Aorta (tissue), 5 donors: ENCODE data around the gene MIOX. TPM values are rescaled to one million over a fixed set of nuclear protein-coding genes. Genes with fewer than 3 reads are reported as not detected.

Experiments used
- ATAC-seq: fragments of 200-7000 bp; cut with Tn5 transposase; one replicate; pipeline ENCODE4 v1.9.1; 2022; ENCODE audit warnings: moderate library complexity; ENCODE audit not compliant: low FRiP score
- DNase-seq, 2 donors: peaks; one replicate each; pipeline ENCODE4 v3.0.0-alpha.2; 2020
- H3K27ac ChIP-seq, 2 donors: one replicate each; pipeline ENCODE4 v1.5.1; 2013; ENCODE audit warnings: low read length in 2 of 2, mild to moderate bottlenecking in 2 of 2, moderate library complexity in 2 of 2, control low read depth in 1 of 2, inconsistent platforms in 1 of 2, low read depth in 1 of 2
- H3K27me3 ChIP-seq, 2 donors: one replicate each; pipeline ENCODE4 v1.6.1; 2013; ENCODE audit warnings: control low read depth in 1 of 2, low read length in 1 of 2, mild to moderate bottlenecking in 1 of 2, moderate library complexity in 1 of 2; ENCODE audit not compliant: insufficient read depth in 2 of 2, control insufficient read depth in 1 of 2
- H3K36me3 ChIP-seq, 2 donors: one replicate each; pipeline ENCODE4 v1.6.1; 2013; ENCODE audit warnings: control low read depth in 1 of 2, low read length in 1 of 2, mild to moderate bottlenecking in 1 of 2; ENCODE audit not compliant: insufficient read depth in 2 of 2, control insufficient read depth in 1 of 2
- H3K4me1 ChIP-seq, 2 donors: one replicate each; pipeline ENCODE4 v1.6.1; 2013; ENCODE audit warnings: low read length in 2 of 2, control low read depth in 1 of 2, mild to moderate bottlenecking in 1 of 2, moderate library complexity in 1 of 2; ENCODE audit not compliant: insufficient read depth in 2 of 2, control insufficient read depth in 1 of 2
- H3K4me3 ChIP-seq, 2 donors: one replicate each; pipeline ENCODE4 v1.5.1; 2013; ENCODE audit warnings: low read length in 2 of 2, control low read depth in 1 of 2, mild to moderate bottlenecking in 1 of 2
- H3K9me3 ChIP-seq: one replicate; pipeline ENCODE4 v1.6.1; 2013; ENCODE audit warnings: mild to moderate bottlenecking, low read length; ENCODE audit not compliant: control insufficient read depth
- WGBS, 2 donors: extraction: QIAGEN DNeasy Blood & Tissue Kit; methylation state at CpG; one replicate each; pipeline ENCODE4 v1.1.7; 2013; 5-methylcytosine and 5-hydroxymethylcytosine counted together
- intact Hi-C, 2 donors: fragments of 100-400 bp; cut with DNase I; formaldehyde crosslinking; loops; one replicate each; pipeline versions ENCODE4 v1.14.2 to v1.15.0; 2022
- polyA plus RNA-seq, 2 donors: library from polyadenylated mRNA; stranded (reverse); fragments of 200-250 nt; gene quantifications; one replicate each; pipeline ENCODE4 v1.2.3, GENCODE V29; 2013
- total RNA-seq, 2 donors: library from RNA; stranded (reverse); fragmentation: NEBNext Ultra II Directional; extraction: Animal tissue kit (Norgen Biotek cat#: 25700); gene quantifications; one replicate each; pipeline ENCODE4 v1.2.1, GENCODE V29; 2021
- donor health status: healthy with polysubstance abuse.
- donor health status: Bipolar disorder and iron deficiency.
- donor health status: DM: no; HTN: no; CAD: no.
- donor health status: DM: no; HTN: no; CAD: no.
- donor health status: DM: yes; HTN: yes; CAD: no.

MIOX gene
- total and polyA plus RNA-seq, 4 donors = not detected

DNA sequence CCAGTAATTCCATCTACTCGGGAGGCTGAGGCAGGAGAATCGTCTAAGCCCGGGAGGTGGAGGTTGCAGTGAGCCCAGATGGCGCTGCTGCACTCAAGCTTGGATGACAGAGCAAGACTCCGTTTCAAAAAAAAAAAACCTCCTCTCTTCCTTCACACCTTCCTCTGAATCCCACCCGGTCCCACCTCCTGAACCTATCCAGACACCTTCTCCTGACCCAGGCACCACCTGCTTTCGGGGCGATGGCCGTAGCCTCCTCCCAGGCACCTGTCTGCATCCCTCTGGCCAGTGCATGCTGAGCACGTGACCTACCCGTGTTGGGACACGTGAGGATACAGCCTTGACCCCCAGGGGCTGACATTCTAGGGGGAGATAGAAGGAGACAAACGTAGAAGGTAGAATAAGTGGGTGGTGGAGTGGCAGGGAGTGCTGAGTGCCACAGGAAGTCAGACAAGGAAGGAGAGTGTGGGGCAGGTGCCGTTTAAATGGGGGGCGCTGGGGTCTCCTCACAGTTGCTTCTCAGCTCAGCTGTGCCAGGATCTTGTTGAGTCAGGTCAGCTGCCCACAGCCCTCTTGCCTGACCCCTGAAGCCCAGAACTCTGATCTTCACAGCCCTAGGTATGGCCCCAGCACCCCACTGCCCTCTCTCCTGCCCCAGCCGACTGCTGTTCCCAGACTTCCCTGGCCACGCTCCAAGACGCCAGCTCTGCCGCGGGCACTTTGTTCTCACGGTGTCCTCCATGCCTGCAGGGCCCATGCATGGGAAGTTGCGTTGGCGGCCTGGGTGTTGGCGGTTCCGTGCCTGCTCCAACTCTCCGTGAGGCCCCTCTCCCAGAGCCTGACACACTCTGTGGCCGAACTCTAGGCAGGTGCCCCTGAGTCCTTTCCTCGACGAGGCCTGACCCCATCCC lies 1.2 kb upstream of the MIOX start:
- Histone ChIP-seq H3K27me3 (no peaks in the 10 kb centered on the region), H3K4me1 (no peaks in the 10 kb centered on the region), H3K27ac (no peak overlapping the region), H3K36me3 (no peaks in the 10 kb centered on the region), H3K9me3 (no peaks in the 10 kb centered on the region), H3K4me3 (no peak overlapping the region)
- intact Hi-C loops = no loop called here
- no peak for ATAC-seq
- 64 to 69% methylated on average over 29 of the region's 29 CpGs for WGBS, 2 donors
- DNase-seq = no peak

DNA sequence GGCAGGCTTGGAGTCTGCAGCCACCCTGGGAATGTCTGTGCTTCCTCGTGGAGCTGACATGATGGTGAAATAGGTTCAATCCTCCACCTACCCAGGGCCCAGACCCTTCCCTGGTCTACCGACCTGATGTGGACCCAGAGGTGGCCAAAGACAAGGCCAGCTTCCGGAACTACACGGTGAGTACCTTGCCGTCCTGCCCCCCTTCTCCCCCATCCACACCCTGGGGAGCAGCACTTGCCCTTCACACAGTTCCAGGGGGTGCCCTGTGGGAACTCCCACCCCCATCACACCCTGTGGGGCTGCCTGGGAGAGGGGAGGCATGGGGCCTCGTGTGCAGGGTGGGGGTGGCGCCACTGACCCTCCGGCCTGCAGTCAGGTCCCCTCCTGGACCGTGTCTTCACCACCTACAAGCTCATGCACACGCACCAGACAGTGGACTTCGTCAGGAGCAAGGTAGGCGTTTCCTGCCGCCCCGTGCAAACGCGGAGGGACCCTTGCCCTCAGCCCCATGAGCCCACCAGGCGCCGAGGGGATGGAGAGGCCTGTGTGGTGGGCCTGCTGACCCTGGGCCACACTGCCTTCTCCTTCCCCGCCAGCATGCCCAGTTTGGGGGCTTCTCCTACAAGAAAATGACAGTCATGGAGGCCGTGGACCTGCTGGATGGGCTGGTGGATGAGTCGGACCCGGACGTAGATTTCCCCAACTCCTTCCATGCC lies 789 bp downstream of the MIOX start:
- WGBS, 2 donors = 84% methylated on average over 23 of the region's 23 CpGs
- Histone ChIP-seq H3K4me3 (no peak overlapping the region), H3K36me3 (no peaks in the 10 kb centered on the region), H3K27ac (no peak overlapping the region), H3K4me1 (no peaks in the 10 kb centered on the region), H3K9me3 (no peaks in the 10 kb centered on the region), H3K27me3 (no peaks in the 10 kb centered on the region)
- intact Hi-C loops = no loop called here
- no peak for ATAC-seq
- peak in 1 of 2 donors; percentile 67 for DNase-seq

DNA sequence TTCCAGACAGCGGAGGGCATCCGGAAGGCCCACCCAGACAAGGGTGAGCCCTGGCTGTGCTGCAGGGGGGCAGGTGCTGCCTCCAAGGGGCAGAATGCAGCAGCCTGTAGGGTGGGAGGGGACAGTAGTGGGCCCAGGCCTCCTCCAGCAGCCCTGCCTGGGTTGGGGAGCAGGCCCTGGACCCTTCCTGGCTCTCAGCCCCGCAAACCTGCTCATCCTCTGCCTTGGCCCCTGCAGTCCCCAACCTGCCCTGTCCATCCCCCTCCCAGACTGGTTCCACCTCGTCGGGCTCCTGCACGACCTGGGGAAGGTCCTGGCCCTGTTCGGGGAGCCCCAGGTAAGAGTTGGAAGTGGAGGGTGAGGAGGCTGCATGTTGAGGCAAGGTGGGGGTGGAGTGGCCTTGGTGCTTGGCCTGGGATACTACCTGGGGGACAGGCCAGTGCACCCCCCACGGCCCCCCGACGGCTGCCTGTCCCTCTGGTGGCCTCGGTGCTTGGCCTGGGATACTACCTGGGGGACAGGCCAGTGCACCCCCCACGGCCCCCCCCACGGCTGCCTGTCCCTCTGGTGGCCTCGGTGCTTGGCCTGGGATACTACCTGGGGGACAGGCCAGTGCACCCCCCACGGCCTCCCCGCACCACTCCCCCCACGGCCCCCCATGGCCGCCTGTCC lies 1.5 kb downstream of the MIOX start:
- no peaks in the 10 kb centered on the region for H3K36me3 ChIP-seq
- ATAC-seq (no peak), DNase-seq (no peak)
- 79 to 87% methylated on average over 14 to 18 of the region's 18 CpGs for WGBS, 2 donors
- H3K27ac ChIP-seq = no peak overlapping the region
- no peak overlapping the region for H3K4me3 ChIP-seq
- no peaks in the 10 kb centered on the region for H3K27me3 ChIP-seq
- H3K9me3 ChIP-seq = no peaks in the 10 kb centered on the region
- intact Hi-C loops = no loop called here
- H3K4me1 ChIP-seq = no peaks in the 10 kb centered on the region

DNA sequence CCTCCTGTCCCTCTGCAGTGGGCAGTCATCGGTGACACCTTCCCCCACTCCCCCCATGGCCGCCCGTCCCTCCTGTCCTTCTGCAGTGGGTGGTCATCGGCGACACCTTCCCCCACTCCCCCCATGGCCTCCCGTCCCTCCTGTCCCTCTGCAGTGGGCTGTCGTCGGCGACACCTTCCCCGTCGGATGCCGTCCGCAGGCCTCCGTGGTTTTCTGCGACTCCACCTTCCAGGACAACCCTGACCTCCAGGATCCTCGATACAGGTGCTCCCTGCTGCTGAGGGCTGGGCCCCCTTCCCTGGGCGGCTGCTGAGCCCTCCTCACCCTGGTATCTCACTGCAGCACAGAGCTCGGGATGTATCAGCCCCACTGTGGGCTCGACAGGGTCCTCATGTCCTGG lies 2.2 kb downstream of the MIOX start:
- Histone ChIP-seq H3K4me1 (no peaks in the 10 kb centered on the region), H3K9me3 (no peaks in the 10 kb centered on the region), H3K36me3 (no peaks in the 10 kb centered on the region), H3K4me3 (no peak overlapping the region), H3K27ac (no peak overlapping the region), H3K27me3 (no peaks in the 10 kb centered on the region)
- no peak for ATAC-seq
- intact Hi-C loops = no loop called here
- WGBS, 2 donors = 64 to 75% methylated on average over 17 to 19 of the region's 19 CpGs
- no peak for DNase-seq

DNA sequence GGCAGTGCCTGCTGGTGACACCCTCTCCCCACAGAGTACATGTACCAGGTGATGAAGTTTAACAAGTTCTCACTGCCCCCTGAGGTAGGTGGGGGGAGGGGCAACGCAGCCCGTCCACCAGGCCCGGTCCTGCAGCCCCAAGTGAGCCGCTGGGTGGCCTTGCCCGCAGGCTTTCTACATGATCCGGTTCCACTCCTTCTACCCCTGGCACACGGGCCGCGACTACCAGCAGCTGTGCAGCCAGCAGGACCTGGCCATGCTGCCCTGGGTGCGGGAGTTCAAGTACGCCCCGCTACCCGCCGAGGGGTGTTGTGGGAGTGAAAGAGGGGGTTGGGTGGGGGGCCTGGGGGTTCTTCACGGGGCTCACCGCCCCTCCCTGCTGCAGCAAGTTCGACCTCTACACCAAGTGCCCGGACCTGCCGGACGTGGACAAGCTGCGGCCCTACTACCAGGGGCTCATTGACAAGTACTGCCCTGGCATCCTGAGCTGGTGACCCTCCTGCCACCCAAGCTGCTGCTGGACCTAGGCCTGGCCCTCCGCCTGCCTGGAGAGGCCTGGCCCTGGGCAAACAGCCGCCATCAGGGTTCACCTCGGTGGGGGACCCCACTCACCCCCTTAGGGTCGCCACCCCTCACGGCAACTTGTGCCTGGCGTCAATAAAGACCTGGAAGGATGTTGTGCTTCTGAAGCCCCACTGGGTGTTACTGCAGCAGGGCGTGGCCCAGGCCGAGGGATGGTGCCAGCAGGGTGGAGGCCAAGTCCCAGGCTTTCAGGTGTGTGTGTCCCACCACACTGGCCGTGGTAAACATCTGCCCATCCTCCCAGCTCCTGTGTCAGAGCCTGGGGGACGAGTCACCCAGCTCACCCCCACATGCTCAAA lies 2.9 kb downstream of the MIOX start:
- no peak for DNase-seq
- intact Hi-C loops = no loop called here
- Histone ChIP-seq H3K4me1 (no peaks in the 10 kb centered on the region), H3K27ac (no peak overlapping the region), H3K27me3 (no peaks in the 10 kb centered on the region), H3K4me3 (no peak overlapping the region), H3K36me3 (no peaks in the 10 kb centered on the region), H3K9me3 (no peaks in the 10 kb centered on the region)
- no peak for ATAC-seq
- 84 to 86% methylated on average over 31 of the region's 31 CpGs for WGBS, 2 donors

DNA sequence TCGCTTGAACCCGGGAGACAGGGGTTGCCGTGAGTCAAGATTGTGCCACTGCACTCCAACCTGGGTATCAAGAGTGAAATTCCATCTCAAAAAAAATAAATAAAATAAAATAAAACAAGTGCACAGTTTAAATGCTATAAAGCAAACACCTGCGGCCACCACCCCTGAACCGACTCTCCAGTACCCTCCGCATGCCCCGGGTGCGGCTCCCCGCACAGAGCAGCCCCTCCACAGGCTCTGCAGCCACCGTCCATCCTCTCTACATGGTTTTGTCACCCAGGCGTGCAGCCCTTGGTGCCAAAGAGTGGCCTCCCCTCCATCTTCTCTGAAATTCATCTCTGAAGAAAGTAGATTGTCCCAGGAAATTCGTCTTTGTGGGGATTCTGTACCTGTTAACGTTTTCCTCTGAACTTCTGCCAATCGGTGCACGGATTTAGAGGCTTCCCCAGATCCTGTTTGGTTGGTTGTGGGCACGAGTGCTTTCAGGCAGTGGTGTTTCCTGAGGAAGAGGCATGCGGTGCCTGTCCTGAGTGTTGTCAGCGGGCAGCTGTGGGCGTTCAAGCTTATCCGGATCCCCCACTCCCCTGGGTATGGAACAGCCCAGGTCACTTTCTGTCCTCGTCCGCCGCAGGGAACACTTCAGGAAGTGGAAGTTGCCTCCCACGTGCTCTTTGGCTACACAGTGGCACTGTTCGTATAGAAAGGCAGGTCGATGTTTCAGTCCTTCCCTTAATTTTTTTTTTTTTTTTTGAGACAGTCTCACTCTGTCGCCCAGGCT lies 4.1 kb downstream of the MIOX start:
- no peaks in the 10 kb centered on the region for H3K36me3 ChIP-seq
- intact Hi-C loops = no loop called here
- no peaks in the 10 kb centered on the region for H3K9me3 ChIP-seq
- no peak overlapping the region for H3K4me3 ChIP-seq
- H3K4me1 ChIP-seq = no peaks in the 10 kb centered on the region
- H3K27ac ChIP-seq = no peak overlapping the region
- DNase-seq (no peak), ATAC-seq (no peak)
- 76 to 83% methylated on average over 27 of the region's 27 CpGs for WGBS, 2 donors
- H3K27me3 ChIP-seq = no peaks in the 10 kb centered on the region

DNA sequence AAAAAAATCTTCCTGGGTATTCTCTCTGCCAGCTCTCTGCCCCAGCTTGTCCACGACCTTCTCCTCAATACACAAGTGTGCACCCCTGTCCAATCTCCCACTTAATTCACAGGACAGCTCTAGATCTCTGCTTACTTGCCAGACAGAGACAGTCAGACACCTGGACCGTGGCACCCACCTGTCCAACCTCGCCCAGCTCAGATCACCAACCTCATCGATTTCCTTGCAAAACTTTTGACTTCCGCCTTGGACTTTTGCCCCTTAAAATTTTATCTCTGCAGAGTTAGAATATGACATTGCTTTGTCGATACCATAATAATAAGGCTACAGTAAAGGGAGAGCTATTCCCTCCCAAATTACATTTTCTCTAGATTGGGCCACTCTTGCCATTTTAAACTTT lies 10.4 kb downstream of the MIOX start:
- H3K27me3 ChIP-seq = no peaks in the 10 kb centered on the region
- ATAC-seq (no peak), DNase-seq (no peak)
- whole genome bisulfite sequencing, 2 donors = 83 to 85% methylated on average over 6 of the region's 6 CpGs
- H3K4me3 ChIP-seq = no peak overlapping the region
- no peaks in the 10 kb centered on the region for H3K9me3 ChIP-seq
- no peaks in the 10 kb centered on the region for H3K4me1 ChIP-seq
- intact Hi-C loops = no loop called here
- H3K36me3 ChIP-seq = no peaks in the 10 kb centered on the region
- H3K27ac ChIP-seq = no peak overlapping the region
